NCI-H510A treated with DMSO at 0.1 percent for 48 hours (cell line): Measurements from ENCODE around the gene NRCAM.

Experiments
- DNase-seq: peaks from one replicate; lab custom pipeline; 2025; lab: John Stamatoyannopoulos, UW

The NRCAM gene

GRCh38 chr7:108424013-108424412, 32.2 kb downstream of the NRCAM start:
- no peak for DNase-seq

- no peak for DNase-seq
Measured at GRCh38 chr7:108423089-108423989, 32.9 kb downstream of the NRCAM start.

- no peak for DNase-seq
Measured at GRCh38 chr7:108421720-108422331, 34.4 kb downstream of the NRCAM start.

- DNase-seq: no peak
Measured at GRCh38 chr7:108419961-108420908, 36.0 kb downstream of the NRCAM start.

- no peak for DNase-seq
Measured at GRCh38 chr7:108418946-108419345, 37.3 kb downstream of the NRCAM start.

- no peak for DNase-seq
Measured at GRCh38 chr7:108417926-108418325, 38.3 kb downstream of the NRCAM start.

- no peak for DNase-seq
Measured at GRCh38 chr7:108417144-108417543, 39.1 kb downstream of the NRCAM start.

GRCh38 chr7:108415821-108416536, 40.3 kb downstream of the NRCAM start:
- peak; percentile 27 for DNase-seq

GRCh38 chr7:108415084-108415483, 41.2 kb downstream of the NRCAM start:
- DNase-seq: no peak

GRCh38 chr7:108413782-108414492, 42.3 kb downstream of the NRCAM start:
- DNase-seq: no peak

GRCh38 chr7:108413337-108413736, 42.9 kb downstream of the NRCAM start:
- DNase-seq: no peak

- DNase-seq: no peak
Measured at GRCh38 chr7:108409146-108409545, 47.1 kb downstream of the NRCAM start.

- no peak for DNase-seq
Measured at GRCh38 chr7:108408296-108408991, 47.8 kb downstream of the NRCAM start.

- no peak for DNase-seq
Measured at GRCh38 chr7:108407676-108408075, 48.6 kb downstream of the NRCAM start.

GRCh38 chr7:108406222-108406890, 49.9 kb downstream of the NRCAM start:
- DNase-seq: peak; percentile 25

GRCh38 chr7:108404509-108405420, 51.5 kb downstream of the NRCAM start:
- no peak for DNase-seq

- no peak for DNase-seq
Measured at GRCh38 chr7:108403597-108404217, 52.5 kb downstream of the NRCAM start.

GRCh38 chr7:108402865-108403264, 53.4 kb downstream of the NRCAM start:
- DNase-seq: no peak
